K562 (cell line): ENCODE results near the gene SAMD9L. TPM values are rescaled to one million over a fixed set of nuclear protein-coding genes. Genes with fewer than 3 reads are reported as not detected.

Source experiments
- ADNP ChIP-seq: fragments of 200-800 bp; sonication (Bioruptor generic); IDR thresholded peaks from 2 replicates; pipeline ENCODE4 v1.6.1; 2016; ENCODE audit warnings: missing genetic modification characterization, missing compliant biosample characterization
- CHCHD3 ChIP-seq: fragments of 250-450 bp; sonication (Bioruptor Pico); IDR thresholded peaks from 2 replicates; pipeline ENCODE4 v2.1.2; 2022; ENCODE audit warnings: mild to moderate bottlenecking
- CHD4 ChIP-seq: fragments of 200-600 bp; sonication (generic); IDR thresholded peaks from 3 replicates; pipeline ENCODE4 v1.6.1; 2012; ENCODE audit warnings: low read depth, mild to moderate bottlenecking, mixed read lengths, low read length, inconsistent platforms; ENCODE audit not compliant: insufficient read depth, insufficient replicate concordance, poor library complexity, severe bottlenecking
- EP300 ChIP-seq: IDR thresholded peaks from 2 replicates; pipeline ENCODE4 v1.6.1; 2012; ENCODE audit warnings: low read length, improper control_type of control experiment
- GTF2E2 ChIP-seq: fragments of 200-800 bp; sonication (Bioruptor generic); IDR thresholded peaks from 2 replicates; pipeline ENCODE4 v1.6.1; 2016; ENCODE audit warnings: missing genetic modification characterization, missing compliant biosample characterization
- ILK ChIP-seq: fragments of 450-650 bp; IDR thresholded peaks from 2 replicates; pipeline ENCODE4 v1.6.1; 2016; ENCODE audit warnings: missing genetic modification characterization, low read depth, mild to moderate bottlenecking, missing compliant biosample characterization, moderate library complexity, borderline replicate concordance
- L3MBTL2 ChIP-seq: fragments of 450-650 bp; IDR thresholded peaks from 2 replicates; pipeline ENCODE4 v1.6.1; 2016; ENCODE audit warnings: mild to moderate bottlenecking, moderate library complexity
- MITF ChIP-seq: IDR thresholded peaks from 2 replicates; pipeline ENCODE4 v1.6.1; 2014; ENCODE audit warnings: antibody characterized with exemption
- NCOA1 ChIP-seq: fragments of 450-650 bp; IDR thresholded peaks from 2 replicates; pipeline ENCODE4 v1.6.1; 2016; ENCODE audit warnings: low read depth
- PRDM10 ChIP-seq: fragments of 450-650 bp; IDR thresholded peaks from 2 replicates; pipeline ENCODE4 v1.6.1; 2018; ENCODE audit not compliant: partially characterized antibody
- RAD51 ChIP-seq: fragments of 450-650 bp; IDR thresholded peaks from 2 replicates; pipeline ENCODE4 v1.7.1; 2016; ENCODE audit warnings: low read depth, mild to moderate bottlenecking, borderline replicate concordance
- RBFOX2 ChIP-seq: fragments of 200-400 bp; formaldehyde crosslinking; IDR thresholded peaks from 2 replicates; pipeline ENCODE4 v1.6.1; 2017; ENCODE audit warnings: low read depth, mild to moderate bottlenecking, low read length, moderate library complexity
- SETDB1 ChIP-seq: IDR thresholded peaks from one replicate; pipeline ENCODE4 v1.6.1; 2012; ENCODE audit warnings: low read length, control low read depth, inconsistent platforms
- SP1 ChIP-seq: sonication (generic); formaldehyde crosslinking; IDR thresholded peaks from 2 replicates; pipeline ENCODE4 v1.8.1; 2022; ENCODE audit warnings: mild to moderate bottlenecking, missing genetic modification reagents
- SRSF1 ChIP-seq: fragments of 200-400 bp; formaldehyde crosslinking; IDR thresholded peaks from 2 replicates; pipeline ENCODE4 v1.6.1; 2017; ENCODE audit warnings: mild to moderate bottlenecking, low read depth, low read length, moderate library complexity
- TSC22D4 ChIP-seq: fragments of 450-650 bp; IDR thresholded peaks from 2 replicates; pipeline ENCODE4 v1.6.1; 2016; ENCODE audit warnings: missing genetic modification characterization, missing biosample characterization, control low read depth
- WHSC1 ChIP-seq: IDR thresholded peaks from one replicate; pipeline ENCODE4 v1.6.1; 2012; ENCODE audit warnings: low read length, control low read depth, inconsistent platforms
- ZBTB26 ChIP-seq: fragments of 450-650 bp; formaldehyde crosslinking; IDR thresholded peaks from 2 replicates; pipeline ENCODE4 v1.4.0; 2022; ENCODE audit warnings: missing genetic modification characterization
- ZNF699 ChIP-seq: fragments of 250-450 bp; sonication (Bioruptor Pico); IDR thresholded peaks from 2 replicates; pipeline ENCODE4 v1.8.0; 2021; ENCODE audit warnings: mild to moderate bottlenecking, moderate library complexity; ENCODE audit not compliant: insufficient replicate concordance
- polyA plus RNA-seq, 8 experiments: library from polyadenylated mRNA; depleted of rRNA in 4 of 8; stranded (reverse) in 5 of 8; unstranded in 3 of 8; fragments of >200 nt; fragmentation: Nextera tagmentation in 2 of 8; fragmentation: Illumina TruSeq in 1 of 8; extraction: Ambion mirVana in 2 of 8; extraction: Trizol in 1 of 8; gene quantifications; 2 replicates each; pipeline versions ENCODE4 v1.2.1 to v1.2.3, GENCODE V29; 2011 to 2014; ENCODE audit warnings: inconsistent platforms in 1 of 8, missing spikeins in 1 of 8
- total RNA-seq, 7 experiments: library from RNA; depleted of rRNA in 6 of 7; stranded (reverse); fragments of >200 nt in 6 of 7; fragmentation: Illumina TruSeq in 2 of 7; extraction: Trizol in 2 of 7; gene quantifications; 2 replicates each; pipeline versions ENCODE4 v1.2.1 to v1.2.3, GENCODE V29; 2011 to 2021; ENCODE audit warnings: low replicate concordance in 1 of 7
- TF ChIP-seq, protein P1 (sequence below): fragments of 450-650 bp; IDR thresholded peaks from 2 replicates; pipeline ENCODE4 v1.6.1; 2016; ENCODE audit warnings: antibody characterized with exemption
- TF ChIP-seq, protein P2 (sequence below): fragments of 250-450 bp; sonication (Bioruptor Pico); IDR thresholded peaks from 2 replicates; pipeline ENCODE4 v1.8.0; 2022; ENCODE audit warnings: inconsistent platforms, mild to moderate bottlenecking, moderate library complexity, borderline replicate concordance

The SAMD9L gene
- total and polyA plus RNA-seq, 9 of the 15 experiments (the other 6 are each of a cell fraction or from before 2014, with no cell fraction given) = 0.15 to 1.0 (median 0.48) TPM

DNA sequence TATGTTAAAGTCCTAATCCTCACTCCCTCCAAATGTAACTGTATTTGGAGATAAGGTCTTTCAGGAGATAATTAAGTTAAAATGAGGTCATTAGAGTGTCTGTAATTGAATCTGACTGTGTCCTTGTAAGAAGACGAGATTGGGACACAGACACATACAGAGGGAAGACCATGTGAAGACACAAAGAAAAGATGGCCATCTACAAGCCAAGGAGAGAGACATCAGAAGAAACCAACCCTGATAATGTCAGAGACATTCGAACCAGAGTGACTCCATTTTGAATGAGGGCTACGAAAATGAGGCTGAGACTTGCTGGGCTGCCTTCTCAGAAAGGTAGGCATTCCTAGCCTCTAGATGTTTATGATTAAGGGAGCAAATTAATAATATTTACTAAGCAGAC lies 542 bp upstream of the SAMD9L start (continued):
- TF ChIP-seq, protein P1, sequence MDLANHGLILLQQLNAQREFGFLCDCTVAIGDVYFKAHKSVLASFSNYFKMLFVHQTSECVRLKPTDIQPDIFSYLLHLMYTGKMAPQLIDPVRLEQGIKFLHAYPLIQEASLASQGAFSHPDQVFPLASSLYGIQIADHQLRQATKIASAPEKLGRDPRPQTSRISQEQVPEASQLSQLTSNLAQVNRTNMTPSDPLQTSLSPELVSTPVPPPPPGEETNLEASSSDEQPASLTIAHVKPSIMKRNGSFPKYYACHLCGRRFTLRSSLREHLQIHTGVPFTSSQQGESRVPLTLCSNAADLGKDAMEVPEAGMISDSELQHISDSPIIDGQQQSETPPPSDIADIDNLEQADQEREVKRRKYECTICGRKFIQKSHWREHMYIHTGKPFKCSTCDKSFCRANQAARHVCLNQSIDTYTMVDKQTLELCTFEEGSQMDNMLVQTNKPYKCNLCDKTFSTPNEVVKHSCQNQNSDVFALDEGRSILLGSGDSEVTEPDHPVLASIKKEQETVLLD = no peak
- TF ChIP-seq PRDM10 (no peak), TSC22D4 (no peak), CHD4 (no peak), L3MBTL2 (no peak), ADNP (tag) (no peak), SETDB1 (no peak), GTF2E2 (tag) (no peak), ZNF699 (CRISPR knock-in tag) (no peak), SRSF1 (no peak), NCOA1 (no peak), SP1 (CRISPR knock-in tag) (no peak), MITF (no peak), ILK (peak; percentile 69), EP300 (no peak), CHCHD3 (CRISPR knock-in tag) (no peak), RAD51 (no peak), WHSC1 (no peak), RBFOX2 (no peak), ZBTB26 (CRISPR knock-in tag) (peak; percentile 70; the same call in 1 of the 2 replicates)
- TF ChIP-seq, protein P2, sequence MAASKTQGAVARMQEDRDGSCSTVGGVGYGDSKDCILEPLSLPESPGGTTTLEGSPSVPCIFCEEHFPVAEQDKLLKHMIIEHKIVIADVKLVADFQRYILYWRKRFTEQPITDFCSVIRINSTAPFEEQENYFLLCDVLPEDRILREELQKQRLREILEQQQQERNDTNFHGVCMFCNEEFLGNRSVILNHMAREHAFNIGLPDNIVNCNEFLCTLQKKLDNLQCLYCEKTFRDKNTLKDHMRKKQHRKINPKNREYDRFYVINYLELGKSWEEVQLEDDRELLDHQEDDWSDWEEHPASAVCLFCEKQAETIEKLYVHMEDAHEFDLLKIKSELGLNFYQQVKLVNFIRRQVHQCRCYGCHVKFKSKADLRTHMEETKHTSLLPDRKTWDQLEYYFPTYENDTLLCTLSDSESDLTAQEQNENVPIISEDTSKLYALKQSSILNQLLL (CRISPR knock-in tag) = no peak
